ENCODE measurements around the gene SPATA3. TPM values are rescaled to one million over a fixed set of nuclear protein-coding genes. Genes with fewer than 3 reads are reported as not detected.

The SPATA3 gene
- total and polyA plus RNA-seq, 2 of the 8 experiments (the other 6 are each of a cell fraction or from before 2014, with no cell fraction given): not detected

DNA sequence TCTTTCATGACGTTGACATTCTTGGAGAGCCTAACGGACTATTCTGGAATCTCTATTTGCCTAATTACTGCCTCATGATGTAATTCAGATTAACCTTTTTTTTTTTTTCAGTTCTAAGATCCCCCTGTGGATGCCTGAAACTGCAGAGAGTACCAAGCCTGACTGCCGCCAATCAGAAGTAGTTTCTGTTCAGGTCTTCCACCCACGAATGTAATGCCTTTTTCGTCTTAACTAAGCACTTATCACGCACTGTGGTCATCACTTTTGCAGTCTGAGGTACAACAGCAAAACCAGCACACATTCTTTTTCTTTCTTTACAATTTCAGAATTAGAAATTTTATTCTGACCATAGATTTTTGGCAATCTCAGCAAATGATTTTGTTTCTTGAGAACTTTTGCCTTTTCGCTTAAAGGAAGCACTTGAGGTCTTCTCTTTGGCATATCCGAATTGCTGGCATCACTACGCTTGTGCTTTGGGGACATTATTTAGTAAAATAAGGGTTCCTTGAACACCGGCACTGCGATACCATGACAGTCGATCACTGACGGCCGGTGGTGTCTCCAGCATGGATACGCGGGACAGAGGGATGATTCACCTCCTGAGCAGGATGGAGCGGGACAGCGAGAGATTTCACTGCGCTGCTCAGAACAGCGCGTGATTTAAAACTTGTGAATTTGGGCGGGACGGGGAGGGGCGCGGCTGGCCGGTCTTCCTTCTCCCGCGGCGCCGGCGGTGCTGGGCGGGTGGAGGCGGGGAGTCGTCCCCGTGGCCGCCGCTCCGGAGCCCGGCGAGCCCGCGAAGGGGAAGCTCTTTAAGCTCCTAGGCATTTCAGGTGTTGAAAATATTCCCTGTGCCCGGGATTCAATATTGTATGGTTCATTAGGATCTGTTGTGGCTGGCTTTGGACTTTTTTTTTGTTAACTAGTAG, 38.8 kb upstream of the SPATA3 start:
- Histone ChIP-seq H2BK5ac (ENCODE audit: low read depth, low read length) (no peak overlapping the region), H3K18ac (ENCODE audit: extremely low read depth, low read length) (peak overlapping the region; percentile 65), H2BK20ac (ENCODE audit: low read length) (no peak overlapping the region), H3K9me3 (ENCODE audit: insufficient read depth in 2 of 2, low read depth in 1 of 2, low read length in 1 of 2) (no peaks in the 10 kb centered on the region), H3K4ac (replicated peaks; ENCODE audit: insufficient read length, low read depth, low read length) (no peak overlapping the region), H3K56ac (replicated peaks; ENCODE audit: insufficient read length, low read depth, low read length) (no peak overlapping the region), H3K36me3 (ENCODE audit: control insufficient read depth in 2 of 4, insufficient read depth in 4 of 4, low read length in 3 of 4) (no peaks in the 10 kb centered on the region), H3K4me3 (ENCODE audit: extremely low read depth in 1 of 4, insufficient read depth in 2 of 4, low read depth in 3 of 4, low read length in 4 of 4) (peak overlapping the region; percentile 37 to 54 (median 42)), H3K14ac (ENCODE audit: insufficient read length) (no peak overlapping the region), H3K27ac (ENCODE audit: low read depth, low read length) (no peak overlapping the region), H3K79me1 (ENCODE audit: low read depth, low read length) (no peaks in the 10 kb centered on the region), H3K27me3 (replicated peaks in 1 of 4; ENCODE audit: control insufficient read depth in 3 of 4, extremely low read depth in 1 of 4, insufficient read depth in 3 of 4, low read length in 3 of 4) (peaks cover 0 to 5% (median 2%) of the 10 kb centered on the region in 4 experiments; a peak in 4 of 7 replicates), H2BK120ac (replicated peaks; ENCODE audit: low read depth, low read length) (no peak overlapping the region), H2BK15ac (ENCODE audit: low read length) (0 out of 2 replicates have a peak overlapping the region, but pooled peaks have one; percentile 76), H3K4me2 (ENCODE audit: insufficient read depth in 1 of 2, low read depth in 2 of 2, low read length in 2 of 2) (peak overlapping the region; percentile 70 to 96), H4K91ac (replicated peaks; ENCODE audit: insufficient read length, low read length) (no peak overlapping the region), H3K23me2 (ENCODE audit: low read depth, low read length) (peaks cover 3% of the 10 kb centered on the region; the same call in 1 of the 2 replicates), H3K79me2 (ENCODE audit: control insufficient read depth in 1 of 2, insufficient read depth in 2 of 2, low read length in 2 of 2) (no peaks in the 10 kb centered on the region), H2BK12ac (ENCODE audit: low read depth, low read length) (peak overlapping the region; percentile 56; the same call in 1 of the 2 replicates), H3K4me1 (replicated peaks in 1 of 4; ENCODE audit: control insufficient read depth in 3 of 4, insufficient read depth in 4 of 4, low read length in 3 of 4) (peaks cover 0 to 3% (median under 1%) of the 10 kb centered on the region in 4 experiments; a peak in 3 of 7 replicates), H3K23ac (ENCODE audit: insufficient read length) (no peak overlapping the region), H4K20me1 (replicated peaks in 1 of 2; ENCODE audit: control insufficient read depth in 1 of 2, insufficient read depth in 2 of 2, low read length in 2 of 2) (no peaks in the 10 kb centered on the region), H2AFZ (ENCODE audit: low read length) (peak overlapping the region; percentile 45), H4K5ac (ENCODE audit: insufficient read length, low read depth, low read length) (no peak overlapping the region), H4K8ac (ENCODE audit: extremely low read depth, insufficient read depth, low read length) (no peak overlapping the region; the same call in 1 of the 2 replicates), H2AK5ac (ENCODE audit: low read depth, low read length) (no peak overlapping the region; the same call in 1 of the 2 replicates), H3K9ac (replicated peaks in 1 of 4; ENCODE audit: extremely low read depth in 1 of 4, low read depth in 3 of 4, low read length in 3 of 4) (peak overlapping the region in 2 of 4 experiments; percentile 15 to 79; a peak in 3 of 7 replicates)
- TF ChIP-seq ASH2L (IDR thresholded peaks at IDR 0.05; ENCODE audit: low read length) (peak; percentile 54), POLR2A (IDR thresholded peaks at IDR 0.05; ENCODE audit: control extremely low read depth in 1 of 2, low read depth in 2 of 2, low read length in 2 of 2) (peak in 1 of 2 experiments; percentile 31; a peak in 1 of 3 replicates), TAF1 (IDR thresholded peaks at IDR 0.05; ENCODE audit: low read depth, low read length) (peak; percentile 50; the same call in 1 of the 2 replicates), TBP (IDR thresholded peaks at IDR 0.05; ENCODE audit: low read depth, low read length) (peak; percentile 69), KDM4A (IDR thresholded peaks at IDR 0.05; ENCODE audit: low read depth, low read length, severe bottlenecking) (peak; percentile 54), JUND (IDR thresholded peaks at IDR 0.05; ENCODE audit: low read length) (no peak)
- TF ChIP-seq, protein P1, sequence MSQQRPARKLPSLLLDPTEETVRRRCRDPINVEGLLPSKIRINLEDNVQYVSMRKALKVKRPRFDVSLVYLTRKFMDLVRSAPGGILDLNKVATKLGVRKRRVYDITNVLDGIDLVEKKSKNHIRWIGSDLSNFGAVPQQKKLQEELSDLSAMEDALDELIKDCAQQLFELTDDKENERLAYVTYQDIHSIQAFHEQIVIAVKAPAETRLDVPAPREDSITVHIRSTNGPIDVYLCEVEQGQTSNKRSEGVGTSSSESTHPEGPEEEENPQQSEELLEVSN (IDR thresholded peaks at IDR 0.05): peak; percentile 74
- TF ChIP-seq, protein P2, sequence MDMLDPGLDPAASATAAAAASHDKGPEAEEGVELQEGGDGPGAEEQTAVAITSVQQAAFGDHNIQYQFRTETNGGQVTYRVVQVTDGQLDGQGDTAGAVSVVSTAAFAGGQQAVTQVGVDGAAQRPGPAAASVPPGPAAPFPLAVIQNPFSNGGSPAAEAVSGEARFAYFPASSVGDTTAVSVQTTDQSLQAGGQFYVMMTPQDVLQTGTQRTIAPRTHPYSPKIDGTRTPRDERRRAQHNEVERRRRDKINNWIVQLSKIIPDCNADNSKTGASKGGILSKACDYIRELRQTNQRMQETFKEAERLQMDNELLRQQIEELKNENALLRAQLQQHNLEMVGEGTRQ (IDR thresholded peaks at IDR 0.05; ENCODE audit: low read length): no peak
- TF ChIP-seq, protein P3, sequence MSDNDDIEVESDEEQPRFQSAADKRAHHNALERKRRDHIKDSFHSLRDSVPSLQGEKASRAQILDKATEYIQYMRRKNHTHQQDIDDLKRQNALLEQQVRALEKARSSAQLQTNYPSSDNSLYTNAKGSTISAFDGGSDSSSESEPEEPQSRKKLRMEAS (IDR thresholded peaks at IDR 0.05): peak; percentile 47; the same call in 1 of the 2 replicates
- DNase-seq (ENCODE audit: low read depth in 1 of 2, low spot score in 2 of 2) (peak in 1 of 2 experiments; percentile 60), FAIRE-seq (peak; percentile 32)
- ChIA-PET CTCF (ENCODE audit: partially characterized antibody) (interaction anchor here (0.7 kb wide), 1 partner anchor 30 kb away, joined by 3 read pairs; no protein-coding TSS in a partner anchor), POLR2A (ENCODE audit: partially characterized antibody) (interaction anchor here (1.1 kb wide), 1 partner anchor 9 kb away, joined by 5 read pairs; no protein-coding TSS in a partner anchor)
- WGBS, 2 experiments (ENCODE audit: extremely low coverage in 1 of 2, insufficient coverage in 1 of 2, insufficient read length in 1 of 2, insufficient replicate concordance in 2 of 2, low coverage in 1 of 2, low lambda C conversion rate in 2 of 2, missing lambda C conversion rate in 1 of 2): 18% methylated on average over 34 of the region's 43 CpGs; no CpG with 5 or more reads in 1 of the 2 experiments
